Non-pigmented ciliary epithelial cell (primary cell): Measurements from ENCODE around the gene USP2.

ENCODE experiments used
- DNase-seq: peaks from one replicate; pipeline ENCODE4 v3.0.0-alpha.2; 2010; ENCODE audit warnings: low read depth

Gene USP2

DNA sequence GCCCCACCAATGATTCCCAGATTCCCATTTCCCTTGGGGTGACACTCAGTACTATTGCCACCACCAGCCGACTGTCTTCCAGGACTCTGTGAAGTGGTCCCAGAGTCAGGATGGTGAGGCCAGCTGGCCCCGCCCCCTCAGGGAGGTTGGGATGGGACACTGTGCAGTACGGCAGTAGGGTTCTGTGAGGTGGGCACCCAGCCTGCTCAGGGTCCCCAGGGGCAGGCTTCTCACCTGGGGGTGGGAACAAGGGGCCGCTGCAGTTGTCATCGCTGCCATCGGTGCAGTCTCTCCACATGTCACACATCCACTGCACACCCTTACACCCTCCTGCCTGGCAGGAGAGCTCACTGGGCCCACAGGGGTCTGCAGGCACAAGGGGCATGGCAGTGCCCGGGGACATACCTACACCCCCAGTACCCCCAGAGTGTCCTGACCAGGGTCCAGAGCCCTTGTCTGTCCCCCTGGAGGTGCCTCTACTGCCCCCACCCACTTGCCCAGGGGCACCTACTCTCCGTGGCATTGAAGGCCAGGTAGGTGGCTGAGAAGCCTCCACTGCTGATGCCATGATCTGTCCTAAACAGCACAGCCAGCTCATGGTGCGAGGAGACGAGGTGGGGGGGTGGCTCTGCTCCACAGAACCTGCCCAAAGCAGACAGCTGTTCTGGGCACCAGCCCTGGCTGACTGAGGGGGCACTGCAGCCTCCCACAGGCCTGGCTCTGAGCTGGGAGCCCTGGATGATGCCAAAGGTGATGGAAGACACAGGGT, 38.9 kb downstream of the USP2 start:
- DNase-seq = no peak

DNA sequence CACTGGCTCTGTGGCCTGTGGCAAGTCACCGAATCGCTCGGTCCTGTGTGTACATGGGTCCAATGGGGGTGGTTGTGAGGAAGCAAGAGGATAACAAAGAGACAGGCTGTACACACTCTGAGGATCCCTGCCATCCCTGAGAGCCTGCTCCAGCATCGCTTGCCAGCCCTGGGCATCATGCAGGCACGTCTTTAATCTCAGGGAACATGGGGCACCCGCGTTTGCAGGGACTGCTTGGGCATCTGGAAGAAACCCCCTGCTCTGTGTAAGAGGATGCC, 39.5 kb downstream of the USP2 start:
- DNase-seq = no peak

DNA sequence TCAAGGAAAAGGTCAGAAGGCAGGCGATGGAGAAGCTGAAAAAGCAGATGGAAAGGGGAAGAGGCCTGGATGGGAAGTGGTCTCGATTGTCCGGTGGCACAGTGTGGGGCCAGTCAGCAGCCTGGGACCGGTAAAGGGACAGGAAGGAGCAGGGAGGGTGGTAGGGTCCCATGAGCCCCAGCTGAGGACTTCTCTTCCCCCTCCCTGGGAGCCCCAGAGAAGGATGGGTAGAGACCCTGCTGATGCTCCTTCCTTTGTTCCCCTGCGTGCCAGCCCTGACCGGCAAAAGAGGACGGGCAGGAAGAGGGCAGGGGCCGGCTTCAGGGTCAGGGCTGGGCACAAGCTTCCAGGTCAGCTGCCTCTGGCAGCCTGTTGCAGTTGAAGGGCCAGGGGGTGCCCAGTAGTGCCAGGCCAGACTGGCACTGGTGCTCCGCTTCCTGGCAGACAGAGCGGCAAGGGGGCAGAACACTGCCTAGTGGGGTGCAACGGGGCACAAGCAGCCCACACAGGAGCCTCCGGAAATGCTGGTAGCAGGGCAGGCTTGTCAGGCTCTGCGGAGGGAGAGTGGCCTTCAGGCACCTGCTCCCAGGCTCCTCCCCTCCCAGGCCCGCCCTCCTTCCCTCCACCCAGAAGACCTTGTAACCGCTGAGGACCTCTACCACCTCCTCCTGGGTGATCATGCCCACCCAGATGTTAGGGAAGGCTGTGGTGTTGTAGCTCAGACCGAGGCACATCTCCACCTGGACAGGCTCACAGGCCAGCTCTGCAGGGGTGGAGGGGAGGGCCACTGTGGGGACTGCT, 40.1 kb downstream of the USP2 start:
- DNase-seq = no peak

- DNase-seq = no peak
Measured at GRCh38 chr11:119340335-119341221, 40.9 kb downstream of the USP2 start, which contains the start of gene C1QTNF5. C1QTNF5 (minus strand) TSS chr11:119340883; CDS start chr11:119340397, 486 bp downstream.

- no peak for DNase-seq
Measured at GRCh38 chr11:119339589-119340334, 41.7 kb downstream of the USP2 start.

DNA sequence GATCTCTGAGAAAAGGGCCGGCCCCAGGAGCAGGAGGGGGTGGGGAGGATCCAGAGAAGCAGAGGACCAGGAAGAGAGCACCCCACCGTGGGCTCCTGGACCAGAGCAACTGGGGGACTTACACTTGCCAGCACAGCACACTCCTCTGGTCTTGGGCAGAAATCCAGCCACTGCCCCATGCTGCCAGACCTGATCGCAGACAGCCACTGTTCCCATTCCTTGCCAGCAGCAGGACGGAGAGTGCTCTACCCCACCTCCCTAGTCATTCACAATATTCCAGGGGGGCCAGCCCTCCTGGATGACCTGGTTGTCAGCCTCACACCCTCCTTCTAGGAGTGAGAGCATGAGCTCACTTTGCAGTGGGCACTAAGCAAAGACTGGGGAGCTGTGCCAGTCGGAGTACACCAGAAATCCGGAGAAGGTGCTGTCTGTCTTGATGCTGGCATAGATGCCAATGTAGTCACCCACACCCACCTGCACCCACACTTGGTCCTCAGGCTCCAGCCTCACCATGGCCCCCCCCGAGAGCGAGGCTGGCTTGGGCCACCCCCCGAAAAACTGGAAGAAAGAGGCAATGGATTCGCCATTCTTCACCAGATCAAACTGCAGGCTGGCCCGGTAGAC, 42.4 kb downstream of the USP2 start:
- no peak for DNase-seq

DNA sequence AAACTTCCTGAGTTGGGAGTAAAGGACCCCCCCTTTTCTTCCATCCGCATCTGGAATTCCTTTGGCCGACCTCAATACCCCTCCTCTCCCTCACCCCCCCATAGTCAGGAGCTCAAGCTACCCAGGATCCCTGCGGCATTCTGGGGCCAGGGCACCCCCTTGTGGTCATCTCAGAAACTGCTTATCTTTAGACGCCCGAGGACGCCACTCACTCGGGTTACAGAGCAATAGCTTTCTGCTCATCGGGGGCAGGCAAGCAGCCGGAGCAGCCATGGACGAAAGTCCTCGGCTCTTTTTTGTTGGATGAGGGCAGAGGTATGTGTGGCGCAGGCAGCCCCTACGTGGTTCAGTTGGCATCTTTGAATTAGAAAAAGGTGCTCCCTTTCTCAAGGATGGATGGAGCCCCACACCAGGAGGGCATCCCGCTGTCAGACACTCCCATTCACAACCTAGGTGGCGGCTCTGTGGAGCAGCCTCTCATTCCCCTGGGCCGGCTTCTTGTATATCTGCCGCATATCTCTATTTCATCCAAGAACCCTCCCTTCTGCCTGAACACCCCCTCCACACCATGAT, 43.1 kb downstream of the USP2 start:
- DNase-seq = no peak

- no peak for DNase-seq
Measured at GRCh38 chr11:119337581-119338317, 43.7 kb downstream of the USP2 start.

GRCh38 chr11:119336744-119337469, 44.6 kb downstream of the USP2 start:
- DNase-seq = no peak

DNA sequence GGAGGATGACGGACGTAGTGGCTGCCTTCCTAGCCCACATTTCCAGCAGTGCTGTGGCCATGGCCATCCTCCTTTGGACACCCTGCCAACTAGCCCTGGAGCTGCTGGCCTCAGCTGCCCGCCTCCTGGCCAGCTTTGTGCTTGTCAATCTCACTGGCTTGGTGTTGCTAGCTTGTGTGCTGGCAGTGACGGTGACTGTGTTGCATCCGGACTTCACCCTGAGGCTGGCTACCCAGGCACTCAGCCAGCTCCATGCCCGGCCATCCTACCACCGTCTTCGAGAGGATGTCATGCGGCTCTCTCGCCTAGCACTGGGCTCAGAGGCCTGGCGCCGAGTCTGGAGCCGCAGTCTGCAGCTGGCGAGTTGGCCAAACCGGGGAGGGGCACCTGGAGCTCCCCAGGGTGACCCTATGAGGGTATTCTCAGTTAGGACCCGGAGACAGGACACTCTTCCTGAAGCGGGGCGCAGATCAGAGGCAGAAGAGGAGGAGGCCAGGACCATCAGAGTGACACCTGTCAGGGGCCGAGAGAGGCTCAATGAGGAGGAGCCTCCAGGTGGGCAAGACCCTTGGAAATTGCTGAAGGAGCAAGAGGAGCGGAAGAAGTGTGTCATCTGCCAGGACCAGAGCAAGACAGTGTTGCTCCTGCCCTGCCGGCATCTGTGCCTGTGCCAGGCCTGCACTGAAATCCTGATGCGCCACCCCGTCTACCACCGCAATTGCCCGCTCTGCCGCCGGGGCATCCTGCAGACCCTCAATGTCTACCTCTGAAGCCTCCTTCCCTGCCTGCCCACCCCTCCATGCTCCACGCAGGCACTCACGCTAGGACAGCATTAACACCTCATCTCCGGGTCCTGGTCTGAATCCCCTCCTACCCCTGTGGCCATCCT, 45.6 kb downstream of the USP2 start:
- no peak for DNase-seq

DNA sequence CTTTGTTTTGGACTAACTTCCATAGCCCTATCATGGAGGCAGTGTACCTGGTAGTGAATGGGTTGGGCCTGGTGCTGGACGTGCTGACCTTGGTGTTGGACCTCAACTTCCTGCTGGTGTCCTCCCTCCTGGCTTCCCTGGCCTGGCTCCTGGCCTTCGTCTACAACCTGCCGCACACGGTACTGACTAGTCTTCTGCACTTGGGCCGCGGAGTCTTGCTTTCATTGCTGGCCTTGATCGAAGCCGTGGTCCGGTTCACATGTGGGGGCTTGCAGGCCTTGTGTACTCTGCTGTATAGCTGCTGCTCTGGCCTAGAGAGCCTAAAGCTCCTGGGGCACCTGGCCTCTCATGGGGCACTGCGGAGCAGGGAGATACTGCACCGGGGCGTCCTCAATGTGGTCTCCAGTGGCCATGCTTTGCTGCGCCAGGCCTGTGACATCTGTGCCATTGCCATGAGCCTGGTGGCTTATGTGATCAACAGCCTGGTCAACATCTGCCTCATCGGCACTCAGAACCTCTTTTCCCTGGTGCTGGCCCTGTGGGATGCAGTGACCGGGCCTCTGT, 46.3 kb downstream of the USP2 start:
- no peak for DNase-seq

DNA sequence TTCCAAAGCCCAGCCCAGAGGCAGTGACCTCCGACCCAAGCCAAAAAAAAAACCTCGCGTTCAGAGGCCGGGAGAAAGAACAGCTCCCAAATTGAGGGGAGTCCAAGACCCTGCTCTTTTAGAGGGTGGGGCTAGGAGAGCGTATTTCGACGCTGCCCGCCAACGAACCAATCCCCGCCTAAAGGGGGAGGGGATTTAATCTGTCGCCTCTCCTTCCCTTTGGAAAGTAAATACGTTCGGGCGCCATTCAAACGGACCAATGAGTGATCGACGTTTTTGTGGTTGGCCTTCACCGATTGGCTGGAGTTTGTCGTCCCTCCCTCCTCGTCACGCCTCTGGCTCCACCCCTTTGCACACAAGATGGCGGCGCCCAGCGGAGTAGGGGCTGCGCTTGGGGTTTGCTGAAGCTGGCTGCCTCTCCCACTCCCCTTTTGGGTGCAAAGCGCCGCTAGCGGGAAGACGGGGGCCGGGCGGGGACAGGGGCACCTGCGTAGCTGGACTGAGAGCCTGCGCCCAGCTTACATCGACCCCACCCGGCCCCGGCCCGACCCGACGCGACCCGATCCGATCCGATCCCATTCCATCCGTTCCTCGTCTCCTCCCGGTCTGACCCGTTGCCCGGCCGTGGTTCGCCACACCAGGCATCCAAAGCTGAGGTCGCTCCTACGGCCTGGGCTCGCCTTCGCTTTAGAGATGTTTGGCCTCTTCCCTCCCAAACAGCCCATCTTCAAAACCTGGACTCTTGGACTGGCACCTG, 47.1 kb downstream of the USP2 start, which contains the start of gene RNF26:
RNF26 (plus strand) TSS at position 354 of the 757 bp plus-strand sequence. CDS start 596 bp downstream, outside the sequence.
- DNase-seq = peak; percentile 96

GRCh38 chr11:119332111-119332765, 49.3 kb downstream of the USP2 start:
- DNase-seq = no peak

- DNase-seq = no peak
Measured at GRCh38 chr11:119330237-119330636, 51.3 kb downstream of the USP2 start.

DNA sequence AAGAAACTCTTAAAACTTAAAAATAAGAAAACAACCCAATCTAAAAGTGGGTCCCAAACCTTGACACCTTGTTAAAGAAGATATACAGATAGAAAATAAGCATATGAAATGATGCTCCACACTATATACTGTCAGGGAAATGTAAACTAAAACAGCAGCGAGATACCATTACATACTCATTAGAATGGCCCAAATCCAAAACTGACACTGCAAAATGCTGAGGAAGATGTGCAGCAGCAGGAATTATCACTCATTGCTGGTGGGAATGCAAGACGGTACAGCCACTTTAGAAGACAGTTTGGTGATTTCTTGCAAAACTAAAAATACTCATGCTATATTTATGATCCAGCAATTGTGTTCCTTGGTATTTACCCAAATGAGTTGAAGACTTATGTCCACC, 52.2 kb downstream of the USP2 start:
- DNase-seq = no peak

DNA sequence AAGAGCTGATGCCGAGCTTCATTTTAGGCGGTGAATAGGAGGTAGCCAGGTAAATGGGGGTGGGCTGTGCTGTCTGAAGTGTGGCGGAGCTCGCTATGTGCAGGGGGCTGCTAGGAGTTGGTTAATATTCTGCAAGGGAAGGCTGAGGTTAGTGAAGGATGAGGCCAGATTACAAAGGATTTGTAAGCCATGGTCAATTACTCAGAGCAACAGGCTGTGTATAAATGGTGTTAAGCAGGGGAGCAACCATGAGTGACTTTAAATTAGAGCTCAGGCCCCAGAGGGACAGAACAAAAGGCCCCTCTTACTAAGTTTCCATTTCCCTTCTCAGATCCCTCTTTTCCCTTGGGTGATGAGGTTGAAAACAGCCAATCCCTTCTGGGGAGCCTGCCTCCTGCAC, 57.3 kb downstream of the USP2 start:
- no peak for DNase-seq

DNA sequence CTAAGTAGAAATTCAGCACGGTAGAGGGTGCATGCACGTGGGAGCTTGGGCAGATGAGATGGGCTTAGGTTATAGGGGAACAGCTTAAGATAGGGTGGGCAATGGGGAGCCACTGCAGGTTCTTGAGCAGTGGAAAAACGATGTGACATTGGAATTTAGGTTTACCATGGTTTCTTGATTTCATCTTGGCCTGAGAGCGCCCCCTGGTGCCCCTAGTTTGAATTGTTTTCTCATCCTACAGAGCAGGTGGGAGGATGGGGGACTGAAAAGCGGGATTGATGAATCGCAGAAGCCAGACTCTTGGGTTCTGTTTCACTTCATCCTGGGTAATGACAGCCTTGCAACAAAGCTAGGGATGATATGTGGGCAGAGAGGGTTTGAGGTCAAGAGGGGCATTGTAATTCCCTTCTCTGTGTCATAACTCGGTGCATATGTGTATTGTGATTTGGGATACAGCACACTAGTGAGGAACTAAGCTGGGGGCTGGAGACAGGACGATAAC, 57.9 kb downstream of the USP2 start:
- DNase-seq = no peak
